Measurements from ENCODE around the gene ALK. TPM values are rescaled to one million over a fixed set of nuclear protein-coding genes. Genes with fewer than 3 reads are reported as not detected.

Gene ALK
- total RNA-seq, 1 donor from 2014 or later: 0.41 TPM

GRCh38 chr2:29220506-29221270 is 700.7 kb downstream of the ALK start:
- no peak for DNase-seq

GRCh38 chr2:29219374-29219773 is 702.0 kb downstream of the ALK start:
- DNase-seq: no peak

DNA sequence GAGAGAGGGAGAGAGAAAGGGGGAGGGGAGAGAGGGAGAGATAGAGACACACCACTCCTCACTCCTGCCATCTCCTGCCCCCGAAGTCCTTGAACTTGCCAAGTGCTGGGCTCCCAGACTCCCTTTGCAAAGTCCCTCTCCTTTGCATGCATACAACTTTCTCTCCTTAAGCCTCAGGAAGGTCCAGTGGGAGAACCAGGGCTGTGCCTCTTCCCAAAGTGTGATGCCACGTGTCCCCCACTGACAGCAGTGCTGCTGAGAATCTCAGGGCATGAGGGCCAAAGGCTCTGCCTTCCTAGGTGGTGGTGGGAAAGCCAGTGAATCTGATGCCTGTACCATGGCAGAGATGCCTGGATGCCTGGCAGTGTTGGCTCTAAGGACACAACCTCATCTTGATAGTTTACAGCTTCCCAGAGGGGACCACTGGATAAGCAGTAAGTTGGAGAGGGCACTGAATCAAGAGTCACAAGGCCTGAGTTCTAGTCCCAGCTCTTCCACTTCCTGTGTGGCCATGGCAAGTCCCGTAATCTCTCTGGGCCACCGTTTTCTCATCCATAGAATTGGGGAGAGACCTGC is 702.7 kb downstream of the ALK start:
- no peak for DNase-seq

DNA sequence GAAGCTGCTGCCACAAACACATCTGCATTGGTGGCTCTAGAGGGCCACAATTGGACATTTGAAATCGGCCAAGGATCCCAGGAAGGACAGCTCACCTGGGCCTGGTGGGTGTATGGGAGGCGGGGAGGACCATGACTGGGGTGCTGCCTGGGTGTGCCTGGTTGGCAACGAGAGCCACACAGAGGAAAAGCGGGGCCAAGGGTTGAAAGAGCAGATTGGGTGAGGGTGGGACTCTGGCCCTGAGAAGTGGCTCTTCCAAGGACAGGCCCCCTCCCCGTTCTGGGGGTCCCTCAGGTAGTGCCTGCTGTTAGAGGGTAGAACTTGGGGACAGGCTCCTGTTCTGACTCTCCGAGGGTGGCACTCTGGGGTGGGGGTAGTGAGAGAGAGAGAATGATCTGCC is 703.3 kb downstream of the ALK start:
- DNase-seq: no peak

DNA sequence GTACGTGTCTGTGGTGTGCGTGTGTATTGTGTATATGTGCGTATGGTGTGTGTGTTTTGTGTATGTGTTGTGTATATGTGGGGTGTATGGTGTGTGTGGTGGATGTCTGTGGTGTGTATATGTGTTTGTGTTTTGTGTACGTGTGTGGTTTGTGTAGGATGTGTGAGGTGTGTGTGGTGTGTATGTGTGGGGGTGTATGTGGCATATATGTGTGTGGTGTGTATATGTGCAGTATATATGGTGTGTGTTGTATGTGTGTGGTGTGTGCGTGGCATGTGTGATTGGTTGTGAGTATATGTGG is 704.8 kb downstream of the ALK start:
- no peak for DNase-seq

GRCh38 chr2:29215739-29216608 is 705.4 kb downstream of the ALK start:
- no peak for DNase-seq

DNA sequence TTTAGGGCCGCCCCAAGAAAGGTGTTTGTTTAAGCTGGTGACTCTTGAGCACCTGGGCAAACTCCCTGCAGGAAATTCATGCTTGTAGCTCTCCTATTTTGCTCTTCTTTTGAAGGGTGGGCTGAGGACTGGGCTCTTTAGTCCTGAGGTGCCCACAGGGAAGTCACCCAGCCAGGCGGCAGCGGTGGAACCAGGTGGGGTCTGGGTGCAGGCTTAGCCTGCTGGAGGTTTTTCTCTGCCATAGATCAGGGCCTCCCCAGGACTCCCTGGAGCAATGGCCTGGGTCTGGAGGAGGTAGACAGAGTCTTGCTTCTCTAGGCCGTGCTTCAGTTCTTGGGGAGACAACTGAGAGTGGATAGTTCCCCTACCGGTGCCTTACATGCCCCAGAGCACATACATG is 706.3 kb downstream of the ALK start:
- DNase-seq: no peak

GRCh38 chr2:29213888-29214291 is 707.5 kb downstream of the ALK start:
- no peak for DNase-seq

- DNase-seq: peak; percentile 10
Measured at GRCh38 chr2:29212009-29212408, 709.4 kb downstream of the ALK start.

- no peak for DNase-seq
Measured at GRCh38 chr2:29209551-29209950, 711.8 kb downstream of the ALK start.

GRCh38 chr2:29207352-29208148 is 713.8 kb downstream of the ALK start:
- DNase-seq: no peak

- no peak for DNase-seq
Measured at GRCh38 chr2:29206941-29207340, 714.4 kb downstream of the ALK start.

DNA sequence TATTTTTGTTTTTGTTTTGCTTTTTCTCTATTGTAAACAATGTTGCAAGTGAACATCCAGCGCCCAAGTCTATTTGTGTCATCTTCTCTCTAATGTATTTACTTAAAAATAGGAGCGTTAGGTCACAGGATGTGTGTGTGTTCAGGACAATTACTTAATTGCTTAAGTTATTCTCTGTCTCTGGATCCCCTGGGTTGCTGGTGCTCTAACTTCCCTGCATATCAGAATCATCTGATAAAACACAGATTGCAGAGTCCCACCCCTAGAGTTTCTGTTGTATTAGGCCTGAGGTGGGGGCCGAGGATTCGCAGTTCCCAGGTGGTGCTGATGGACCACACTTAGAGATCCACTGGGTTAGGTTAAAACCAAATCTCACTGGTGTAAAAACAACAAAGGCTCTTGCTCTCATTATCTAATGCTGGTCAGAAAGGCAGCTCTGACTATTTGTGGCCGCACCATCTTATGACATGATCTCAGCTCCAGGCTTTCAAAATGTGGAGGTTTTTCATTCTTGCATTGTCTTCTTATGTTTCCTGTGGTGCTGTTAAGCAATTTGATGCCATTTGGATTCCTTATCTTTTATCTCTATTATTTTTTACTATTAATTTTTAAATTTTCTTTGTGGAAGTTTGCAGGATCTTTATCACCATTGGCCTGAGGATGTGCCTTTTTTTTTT is 718.4 kb downstream of the ALK start:
- DNase-seq: no peak

GRCh38 chr2:29201979-29202378 is 719.4 kb downstream of the ALK start:
- no peak for DNase-seq

- peak; percentile 83 for DNase-seq
Measured at GRCh38 chr2:29196792-29197788, 724.3 kb downstream of the ALK start.

DNA sequence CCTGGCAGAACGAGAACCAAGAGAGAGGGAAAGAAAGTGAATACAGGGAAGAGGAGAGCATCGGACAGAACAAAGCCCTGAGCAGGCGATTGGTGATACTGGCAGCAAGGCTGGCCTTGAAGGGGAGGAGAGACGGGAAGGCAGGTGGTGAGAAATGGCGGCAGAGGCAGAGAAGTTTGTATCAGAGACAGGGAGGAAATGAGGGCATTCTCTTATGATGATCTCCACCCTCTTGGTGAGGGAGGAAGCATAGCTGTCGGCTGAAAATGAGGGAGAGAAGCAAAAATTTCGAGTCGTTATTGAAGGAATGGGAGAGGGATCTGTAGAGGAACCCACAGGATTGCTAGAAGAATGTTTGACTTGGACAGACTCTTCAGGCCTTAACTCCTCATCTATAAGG is 725.6 kb downstream of the ALK start:
- no peak for DNase-seq

DNA sequence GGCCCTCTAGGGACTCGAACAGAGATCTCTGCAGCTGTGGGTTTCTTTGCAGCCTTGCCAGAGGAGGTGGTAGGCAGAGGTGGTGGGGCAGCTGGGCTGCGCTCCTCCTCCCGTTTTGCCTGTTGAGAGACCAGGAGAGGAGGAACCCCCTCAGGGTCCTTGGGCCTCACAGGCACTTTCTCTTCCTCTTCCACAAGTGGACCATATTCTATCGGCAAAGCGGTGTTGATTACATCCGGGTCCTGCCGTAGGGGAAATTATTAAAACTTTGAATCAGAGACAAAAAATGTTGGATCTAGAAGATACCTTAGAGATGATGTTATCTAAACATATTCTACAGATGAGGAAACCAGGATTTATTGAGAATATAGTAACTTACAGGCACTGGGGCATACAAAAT is 727.7 kb downstream of the ALK start:
- DNase-seq: no peak

DNA sequence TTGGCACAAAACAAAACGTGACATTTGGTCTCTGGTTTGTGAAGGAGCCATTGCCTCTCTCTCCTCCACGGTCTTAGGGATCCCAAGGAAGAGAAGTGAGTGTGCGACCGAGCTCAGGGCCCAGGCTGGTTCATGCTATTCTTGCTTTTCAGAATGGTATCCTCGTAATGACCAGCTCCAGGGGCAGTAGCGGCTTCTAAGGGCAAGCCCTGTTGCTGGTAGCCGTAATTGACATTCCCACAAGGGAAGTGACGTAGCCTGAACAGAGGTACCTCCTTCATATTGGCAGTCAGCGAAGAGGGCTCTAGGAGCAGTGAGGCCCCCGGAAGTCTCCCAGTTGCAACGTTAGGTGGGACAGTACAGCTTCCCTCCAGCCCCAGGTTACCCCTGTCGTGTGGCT is 728.3 kb downstream of the ALK start:
- DNase-seq: no peak

GRCh38 chr2:29192526-29192925 is 728.9 kb downstream of the ALK start:
- DNase-seq: no peak

- no peak for DNase-seq
Measured at GRCh38 chr2:29191817-29192216, 729.6 kb downstream of the ALK start.

GRCh38 chr2:29189052-29189451 is 732.3 kb downstream of the ALK start:
- no peak for DNase-seq

All from tongue (tissue), 2 donors.